ENCODE data around the gene ABHD1.

GRCh38 chr2:27118525-27119329 is 4.9 kb upstream of the ABHD1 start, which contains the start of gene CGREF1:
- TF ChIP-seq CTCF (IDR thresholded peaks at IDR 0.05) = no peak
- TF ChIP-seq POLR2A (IDR thresholded peaks at IDR 0.05) = no peak
